CD4-positive, alpha-beta T cell treated with Interleukin-2 at 100 ng/mL for 4 hours (primary cell): ENCODE measurements around the gene RNF31.

ENCODE experiments used
- DNase-seq: peaks from one replicate; pipeline ENCODE4 v3.0.0-alpha.2; 2020; ENCODE audit warnings: low spot score

Gene RNF31

GRCh38 chr14:24182110-24182882 is 35.0 kb downstream of the RNF31 start:
- DNase-seq = no peak

- DNase-seq = no peak
These were observed 35.8 kb downstream of the RNF31 start for GRCh38 chr14:24183014-24183481.

GRCh38 chr14:24184104-24184970 is 37.0 kb downstream of the RNF31 start:
- no peak for DNase-seq

GRCh38 chr14:24185026-24185425 is 37.7 kb downstream of the RNF31 start:
- DNase-seq = no peak

GRCh38 chr14:24185741-24186140 is 38.4 kb downstream of the RNF31 start:
- no peak for DNase-seq

GRCh38 chr14:24186831-24187538 is 39.7 kb downstream of the RNF31 start:
- no peak for DNase-seq

GRCh38 chr14:24187539-24187915 is 40.2 kb downstream of the RNF31 start:
- no peak for DNase-seq

GRCh38 chr14:24188251-24189058 is 41.2 kb downstream of the RNF31 start, which contains the start of gene IPO4:
IPO4 (minus strand) TSS chr14:24188816; CDS start chr14:24188787, 29 bp downstream.
- DNase-seq = peak; percentile 97

GRCh38 chr14:24189059-24189375 is 41.7 kb downstream of the RNF31 start:
- no peak for DNase-seq

GRCh38 chr14:24189460-24189859 is 42.2 kb downstream of the RNF31 start:
- no peak for DNase-seq

GRCh38 chr14:24190416-24190815 is 43.1 kb downstream of the RNF31 start:
- DNase-seq = no peak

- no peak for DNase-seq
These were observed 45.6 kb downstream of the RNF31 start for GRCh38 chr14:24192933-24193332.

- no peak for DNase-seq
These were observed 47.0 kb downstream of the RNF31 start for GRCh38 chr14:24194186-24194872.

- no peak for DNase-seq
These were observed 47.5 kb downstream of the RNF31 start for GRCh38 chr14:24194873-24195185.

GRCh38 chr14:24195186-24196070 is 48.1 kb downstream of the RNF31 start, which contains the start of gene TM9SF1:
TM9SF1 (minus strand) TSS chr14:24195441; CDS start chr14:24195019, 422 bp downstream.
- DNase-seq = peak; percentile 89

GRCh38 chr14:24196071-24197055 is 49.1 kb downstream of the RNF31 start:
- DNase-seq = no peak

GRCh38 chr14:24197056-24197450 is 49.8 kb downstream of the RNF31 start:
- no peak for DNase-seq

GRCh38 chr14:24198814-24199524 is 51.7 kb downstream of the RNF31 start:
- DNase-seq = no peak
